Activated CD8-positive, alpha-beta memory T cell treated with anti-CD3 and anti-CD28 coated beads for 1 hour (primary cell): ENCODE measurements around the gene CCDC88A.
A peak's percentile ranks its signal among the peaks of the same experiment; 100 is the strongest.

ENCODE experiments used
- DNase-seq, 2 donors: peaks; one replicate each; pipeline ENCODE4 v3.0.0-alpha.2; 2020; ENCODE audit warnings: low read depth in 1 of 2; ENCODE audit errors: extremely low read depth in 1 of 2

The CCDC88A gene

GRCh38 chr2:55425431-55425831 is 5.8 kb upstream of the CCDC88A start:
- no peak for DNase-seq

GRCh38 chr2:55422876-55423665 is 3.4 kb upstream of the CCDC88A start:
- no peak for DNase-seq

GRCh38 chr2:55421326-55421725 is 1.7 kb upstream of the CCDC88A start:
- no peak for DNase-seq

GRCh38 chr2:55420871-55421270 is 1.2 kb upstream of the CCDC88A start:
- no peak for DNase-seq

- DNase-seq: no peak
These were observed 726 bp upstream of the CCDC88A start for GRCh38 chr2:55420439-55420725.

GRCh38 chr2:55419233-55419678 is 400 bp downstream of the CCDC88A start:
- peak in 1 of 2 donors; percentile 11 for DNase-seq

GRCh38 chr2:55418512-55419232 is 984 bp downstream of the CCDC88A start:
- no peak for DNase-seq

- DNase-seq: no peak
These were observed 1.6 kb downstream of the CCDC88A start for GRCh38 chr2:55418072-55418471.

- no peak for DNase-seq
These were observed 2.7 kb downstream of the CCDC88A start for GRCh38 chr2:55416786-55417568.

GRCh38 chr2:55415300-55415699 is 4.4 kb downstream of the CCDC88A start:
- no peak for DNase-seq

- no peak for DNase-seq
These were observed 10.5 kb downstream of the CCDC88A start for GRCh38 chr2:55408918-55409868.

GRCh38 chr2:55408098-55408882 is 11.4 kb downstream of the CCDC88A start:
- DNase-seq: no peak

GRCh38 chr2:55405116-55405515 is 14.5 kb downstream of the CCDC88A start:
- DNase-seq: no peak

- DNase-seq: no peak
These were observed 16.2 kb downstream of the CCDC88A start for GRCh38 chr2:55403256-55403998.

GRCh38 chr2:55401124-55401523 is 18.5 kb downstream of the CCDC88A start:
- no peak for DNase-seq

- DNase-seq: no peak
These were observed 19.3 kb downstream of the CCDC88A start for GRCh38 chr2:55400332-55400731.

GRCh38 chr2:55399815-55400214 is 19.8 kb downstream of the CCDC88A start:
- no peak for DNase-seq

GRCh38 chr2:55395724-55396605 is 23.7 kb downstream of the CCDC88A start:
- DNase-seq: no peak
